HEK293T (cell line): Measurements from ENCODE around the gene TMEM263.

Source experiments
- CTCF ChIA-PET: fragments of 350-600 bp; formaldehyde crosslinking; extraction: SDS; loops from one replicate; lab custom pipeline; 2021; ENCODE audit warnings: antibody characterized with exemption, inconsistent platforms; lab: Yijun Ruan, JAX
- POLR2A ChIA-PET: fragments of 350-600 bp; formaldehyde crosslinking; extraction: SDS; loops from one replicate; lab custom pipeline; 2020; ENCODE audit warnings: antibody characterized with exemption, inconsistent platforms; lab: Yijun Ruan, JAX
- DNase-seq: peaks from one replicate; pipeline ENCODE4 v3.0.0; 2012; ENCODE audit warnings: mixed read lengths; ENCODE audit errors: extremely low spot score
- ARNT ChIP-seq: fragments of 450-650 bp; IDR thresholded peaks from 2 replicates; pipeline ENCODE4 v1.6.1; 2017; ENCODE audit warnings: mild to moderate bottlenecking
- BHLHE40 ChIP-seq: fragments of 450-650 bp; IDR thresholded peaks from 2 replicates; pipeline ENCODE4 v1.6.1; 2016; ENCODE audit warnings: mild to moderate bottlenecking, moderate library complexity, borderline replicate concordance
- CTBP1 ChIP-seq: fragments of 450-650 bp; IDR thresholded peaks from 2 replicates; pipeline ENCODE4 v1.6.1; 2016; ENCODE audit warnings: borderline replicate concordance
- ELF4 ChIP-seq: fragments of 450-650 bp; IDR thresholded peaks from 2 replicates; pipeline ENCODE4 v1.6.1; 2017; ENCODE audit warnings: antibody characterized with exemption
- FOXA1 ChIP-seq: fragments of 450-650 bp; IDR thresholded peaks from 2 replicates; pipeline ENCODE4 v1.6.1; 2016; ENCODE audit warnings: mild to moderate bottlenecking
- FOXK2 ChIP-seq: fragments of 450-650 bp; IDR thresholded peaks from 2 replicates; pipeline ENCODE4 v1.6.1; 2016; ENCODE audit warnings: mild to moderate bottlenecking
- FOXM1 ChIP-seq: fragments of 450-650 bp; IDR thresholded peaks from 2 replicates; pipeline ENCODE4 v1.6.1; 2017; ENCODE audit warnings: mild to moderate bottlenecking, borderline replicate concordance
- HDGF ChIP-seq: fragments of 450-650 bp; IDR thresholded peaks from 2 replicates; pipeline ENCODE4 v1.6.1; 2017; ENCODE audit warnings: antibody characterized with exemption, borderline replicate concordance
- L3MBTL2 ChIP-seq: fragments of 450-650 bp; conservative IDR thresholded peaks from 2 replicates; pipeline ENCODE4 v1.6.1; 2016; ENCODE audit warnings: mild to moderate bottlenecking
- LEF1 ChIP-seq: fragments of 450-650 bp; IDR thresholded peaks from 2 replicates; pipeline ENCODE4 v1.6.1; 2017; ENCODE audit warnings: mild to moderate bottlenecking, borderline replicate concordance
- NFRKB ChIP-seq: fragments of 450-650 bp; IDR thresholded peaks from 2 replicates; pipeline ENCODE4 v1.6.1; 2016; ENCODE audit warnings: mild to moderate bottlenecking, moderate library complexity
- SP1 ChIP-seq: fragments of 450-650 bp; IDR thresholded peaks from 2 replicates; pipeline ENCODE4 v1.6.1; 2017
- SUZ12 ChIP-seq: fragments of 450-650 bp; IDR thresholded peaks from 2 replicates; pipeline ENCODE4 v1.6.1; 2016; ENCODE audit warnings: mild to moderate bottlenecking
- TARDBP ChIP-seq: fragments of 450-650 bp; IDR thresholded peaks from 2 replicates; pipeline ENCODE4 v1.6.1; 2016
- ZNF384 ChIP-seq: fragments of 450-650 bp; IDR thresholded peaks from 2 replicates; pipeline ENCODE4 v1.6.1; 2016
- TF ChIP-seq, protein P1 (sequence below): fragments of 450-650 bp; IDR thresholded peaks from 2 replicates; pipeline ENCODE4 v1.6.1; 2016

The TMEM263 gene

DNA sequence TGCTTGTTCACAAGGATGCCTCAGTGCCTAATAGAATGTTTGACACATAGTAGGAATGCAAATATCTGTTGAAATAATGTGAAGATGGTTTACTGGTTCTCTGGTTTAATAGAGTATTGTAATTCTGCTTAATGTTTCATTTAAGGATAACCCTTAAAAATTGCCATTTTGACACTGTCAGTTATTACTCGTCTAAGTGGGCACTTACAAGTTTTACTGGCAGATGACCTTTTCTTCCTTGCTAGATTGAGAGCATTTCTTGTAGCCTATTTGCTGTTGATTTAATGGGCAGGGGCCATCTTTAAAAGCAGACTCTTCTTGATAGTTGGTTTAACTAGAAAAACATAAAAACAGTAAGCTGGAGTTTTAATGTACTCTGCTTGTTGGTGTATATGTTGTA lies 1.9 kb downstream of the TMEM263 start:
- ChIA-PET POLR2A (interaction anchor here (0.6 kb wide), 1 partner anchor 322 kb away, joined by 4 read pairs; no protein-coding TSS in a partner anchor), CTCF (no interaction called here)
- TF ChIP-seq ZNF384 (no peak), FOXA1 (no peak), L3MBTL2 (no peak), SP1 (no peak), FOXM1 (no peak), LEF1 (no peak), HDGF (no peak), NFRKB (no peak)
- TF ChIP-seq, protein P1, sequence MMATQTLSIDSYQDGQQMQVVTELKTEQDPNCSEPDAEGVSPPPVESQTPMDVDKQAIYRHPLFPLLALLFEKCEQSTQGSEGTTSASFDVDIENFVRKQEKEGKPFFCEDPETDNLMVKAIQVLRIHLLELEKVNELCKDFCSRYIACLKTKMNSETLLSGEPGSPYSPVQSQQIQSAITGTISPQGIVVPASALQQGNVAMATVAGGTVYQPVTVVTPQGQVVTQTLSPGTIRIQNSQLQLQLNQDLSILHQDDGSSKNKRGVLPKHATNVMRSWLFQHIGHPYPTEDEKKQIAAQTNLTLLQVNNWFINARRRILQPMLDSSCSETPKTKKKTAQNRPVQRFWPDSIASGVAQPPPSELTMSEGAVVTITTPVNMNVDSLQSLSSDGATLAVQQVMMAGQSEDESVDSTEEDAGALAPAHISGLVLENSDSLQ, result no peak
- no peak for DNase-seq

DNA sequence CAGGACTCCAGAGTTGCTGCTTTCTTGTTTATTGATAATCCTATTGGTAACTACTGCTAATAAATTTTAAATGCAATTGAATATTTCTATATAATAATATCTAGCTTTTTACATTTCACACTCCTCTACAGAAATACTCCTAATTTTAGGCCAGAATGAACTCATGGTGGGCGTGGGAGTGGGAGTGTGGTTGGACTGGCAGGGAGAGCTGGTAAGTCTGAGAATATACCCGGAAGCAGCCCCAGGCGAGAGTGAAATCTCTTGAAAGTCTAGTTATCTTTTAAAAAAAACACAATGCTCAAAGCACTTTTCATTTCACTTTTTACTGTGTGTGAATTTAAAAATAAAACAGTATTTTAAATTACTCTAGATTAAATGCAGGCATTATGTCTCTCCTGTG lies 4.7 kb downstream of the TMEM263 start:
- ChIA-PET CTCF (no interaction called here), POLR2A (interaction anchor here (0.8 kb wide), 1 partner anchor 26 kb away, joined by 3 read pairs; the partner anchor contains the start of gene MTERF2)
- no peak for TF ChIP-seq FOXK2
- no peak for TF ChIP-seq CTBP1
- no peak for TF ChIP-seq FOXM1
- no peak for TF ChIP-seq NFRKB
- no peak for TF ChIP-seq ZNF384
- no peak for TF ChIP-seq LEF1
- TF ChIP-seq BHLHE40, result no peak
- TF ChIP-seq TARDBP, result no peak
- TF ChIP-seq SP1, result no peak
- TF ChIP-seq, protein P1, result no peak
- TF ChIP-seq ELF4, result no peak
- TF ChIP-seq HDGF, result no peak
- no peak for TF ChIP-seq L3MBTL2
- no peak for TF ChIP-seq SUZ12
- no peak for TF ChIP-seq FOXA1
- no peak for TF ChIP-seq ARNT
- DNase-seq, result no peak

DNA sequence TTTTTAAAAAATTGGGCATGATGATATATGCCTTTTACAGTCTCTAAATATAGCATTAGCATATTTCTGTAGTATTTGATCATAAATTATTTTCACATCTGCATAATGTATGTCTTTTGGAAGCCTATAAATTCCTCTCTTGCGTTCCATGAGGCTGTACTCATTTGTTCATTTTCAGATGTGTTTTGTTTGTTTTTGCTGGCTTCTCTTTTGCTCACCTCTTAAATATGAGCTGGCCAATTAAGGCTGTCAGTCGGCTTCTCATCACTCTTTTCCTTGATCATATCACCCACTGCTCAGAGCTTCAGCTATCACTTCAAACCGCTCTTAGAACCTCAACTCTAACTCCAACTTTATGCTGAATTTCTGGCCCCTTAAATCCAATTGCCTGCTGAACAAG lies 6.6 kb downstream of the TMEM263 start:
- no peak for DNase-seq
- TF ChIP-seq FOXA1 (no peak), LEF1 (no peak), ELF4 (no peak), CTBP1 (no peak), SP1 (no peak), ZNF384 (no peak), ARNT (no peak), FOXM1 (no peak), FOXK2 (no peak), HDGF (no peak)
- TF ChIP-seq, protein P1, result no peak
- ChIA-PET CTCF (no interaction called here), POLR2A (no interaction called here)

DNA sequence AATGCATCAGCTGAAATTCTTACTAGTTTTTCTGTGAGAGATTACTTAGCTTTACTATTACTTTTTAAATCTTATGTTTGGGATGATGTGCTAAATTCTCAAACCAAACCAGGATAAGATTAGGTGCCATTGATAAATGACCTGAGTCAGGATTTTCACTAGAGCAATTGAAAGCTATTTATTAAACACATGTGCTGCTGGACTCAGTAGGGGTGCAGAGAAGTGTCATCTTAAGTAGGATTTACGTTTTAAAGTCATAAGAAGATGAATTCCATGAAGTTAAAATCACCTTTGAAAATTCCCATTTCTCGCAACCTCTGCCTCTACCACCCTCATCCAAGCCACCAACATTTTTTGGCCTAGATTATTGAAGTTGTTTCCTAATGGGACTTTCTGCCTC lies 8.8 kb downstream of the TMEM263 start:
- POLR2A ChIA-PET, result interaction anchor here (1.0 kb wide), 1 partner anchor 22 kb away, joined by 4 read pairs; the partner anchor contains the start of gene MTERF2
- CTCF ChIA-PET, result no interaction called here
- TF ChIP-seq ZNF384 (no peak), ARNT (no peak), ELF4 (no peak), FOXA1 (no peak)
- TF ChIP-seq, protein P1, result no peak
- DNase-seq, result no peak

DNA sequence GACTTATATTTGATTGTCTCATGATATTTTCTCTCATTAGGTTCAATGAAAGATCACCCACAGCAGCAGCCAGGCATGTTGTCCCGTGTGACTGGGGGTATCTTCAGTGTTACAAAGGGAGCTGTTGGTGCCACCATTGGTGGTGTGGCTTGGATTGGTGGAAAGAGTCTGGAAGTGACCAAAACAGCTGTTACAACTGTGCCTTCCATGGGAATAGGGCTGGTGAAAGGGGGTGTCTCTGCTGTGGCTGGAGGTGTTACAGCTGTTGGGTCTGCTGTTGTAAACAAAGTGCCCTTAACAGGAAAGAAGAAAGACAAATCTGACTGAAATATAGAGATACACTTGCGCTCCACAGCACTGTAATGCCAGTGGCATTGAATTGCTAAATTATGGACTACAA lies 15.4 kb downstream of the TMEM263 start:
- TF ChIP-seq FOXM1, result no peak
- TF ChIP-seq SUZ12, result no peak
- no peak for TF ChIP-seq L3MBTL2
- TF ChIP-seq ELF4, result no peak
- no peak for TF ChIP-seq ZNF384
- TF ChIP-seq FOXA1, result no peak
- no peak for TF ChIP-seq HDGF
- TF ChIP-seq FOXK2, result no peak
- TF ChIP-seq BHLHE40, result no peak
- TF ChIP-seq LEF1, result no peak
- TF ChIP-seq, protein P1, result no peak
- TF ChIP-seq TARDBP, result no peak
- no peak for TF ChIP-seq CTBP1
- no peak for TF ChIP-seq SP1
- no peak for TF ChIP-seq NFRKB
- no peak for TF ChIP-seq ARNT
- POLR2A ChIA-PET, result interaction anchor here (2.0 kb wide), 1 partner anchor 16 kb away, joined by 5 read pairs; the partner anchor contains the start of gene MTERF2
- DNase-seq, result no peak
- CTCF ChIA-PET, result no interaction called here

DNA sequence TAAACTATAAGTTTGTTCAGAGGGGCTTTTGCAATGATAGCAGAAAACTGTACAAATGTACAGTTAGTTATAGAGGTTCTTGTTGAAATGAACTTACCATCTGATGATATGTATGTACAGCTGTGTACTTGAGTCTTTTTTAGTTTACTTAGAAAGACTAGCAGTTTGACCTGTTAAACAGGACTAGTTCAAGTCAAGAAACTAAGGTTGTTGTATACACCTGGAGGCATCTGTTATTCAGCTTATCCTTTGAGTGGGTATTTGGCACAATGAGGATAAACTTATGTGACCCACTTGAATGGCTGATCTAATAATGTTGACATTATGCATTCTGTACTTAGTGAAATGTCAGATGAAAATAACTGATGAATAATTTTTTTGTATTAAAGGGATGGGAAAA lies 17.8 kb downstream of the TMEM263 start:
- ChIA-PET CTCF (no interaction called here), POLR2A (no interaction called here)
- TF ChIP-seq L3MBTL2 (no peak), FOXK2 (no peak)
- no peak for DNase-seq
